Activated naive CD4-positive, alpha-beta T cell treated with anti-CD3 and anti-CD28 coated beads, Interleukin-2, amount 10 ng/mL, durations not matched to agents 5 hours and 36 hours (primary cell): ENCODE measurements around the gene PCDH8. TPM values are rescaled to one million over a fixed set of nuclear protein-coding genes. Genes with fewer than 3 reads are reported as not detected.

Experiments used
- microRNA-seq: library from miRNA; unstranded; fragments of <30 nt; microRNA quantifications from one replicate; pipeline ENCODE4 v1.2.0, GENCODE V29; 2022; ENCODE audit warnings: borderline microRNAs expressed, borderline replicate concordance
- total RNA-seq, 2 experiments: library from RNA; stranded (reverse); gene quantifications; one replicate each; pipeline ENCODE4 v1.2.3, GENCODE V29; 2021

Gene PCDH8
- total RNA-seq, result under 1 TPM in 1 of 2 experiments, not detected in 1; 0.05 TPM

GRCh38 chr13:52848455-52849195 is at the start of gene PCDH8:
Gene PCDH8 (minus strand): TSS chr13:52848640. CDS start chr13:52848436, 204 bp downstream.

Small RNA genes within 50 kb of the gene (microRNA-seq; reads per million reads assigned to microRNA genes)
- not detected for gene MIR759

Other genes starting within 250 kb of the PCDH8 start
- gene HNRNPA1L2, start 206.2 kb downstream of the PCDH8 start, total RNA-seq, result 10 to 100 TPM; 10.5 TPM
- gene SUGT1, start 195.8 kb downstream of the PCDH8 start, total RNA-seq, result 10 to 100 TPM; 37.8 to 40.3 TPM
- not detected for gene CNMD, start 108.8 kb downstream of the PCDH8 start, total RNA-seq
- gene OLFM4, start 180.2 kb upstream of the PCDH8 start, total RNA-seq, result not detected